DND-41 (cell line): ENCODE measurements around the gene MEN1.

ENCODE experiments used
- EZH2 ChIP-seq: IDR thresholded peaks from 3 replicates; pipeline ENCODE4 v1.6.1; 2012; ENCODE audit warnings: borderline replicate concordance, low read depth, mild to moderate bottlenecking, moderate library complexity, low read length, inconsistent platforms; ENCODE audit not compliant: severe bottlenecking
- TF ChIP-seq, protein P1 (sequence below): IDR thresholded peaks from 2 replicates; pipeline ENCODE4 v1.5.1; 2012; ENCODE audit warnings: borderline replicate concordance, low read length, moderate library complexity, mild to moderate bottlenecking; ENCODE audit not compliant: poor library complexity, severe bottlenecking; ENCODE audit errors: extremely low read depth

DNA sequence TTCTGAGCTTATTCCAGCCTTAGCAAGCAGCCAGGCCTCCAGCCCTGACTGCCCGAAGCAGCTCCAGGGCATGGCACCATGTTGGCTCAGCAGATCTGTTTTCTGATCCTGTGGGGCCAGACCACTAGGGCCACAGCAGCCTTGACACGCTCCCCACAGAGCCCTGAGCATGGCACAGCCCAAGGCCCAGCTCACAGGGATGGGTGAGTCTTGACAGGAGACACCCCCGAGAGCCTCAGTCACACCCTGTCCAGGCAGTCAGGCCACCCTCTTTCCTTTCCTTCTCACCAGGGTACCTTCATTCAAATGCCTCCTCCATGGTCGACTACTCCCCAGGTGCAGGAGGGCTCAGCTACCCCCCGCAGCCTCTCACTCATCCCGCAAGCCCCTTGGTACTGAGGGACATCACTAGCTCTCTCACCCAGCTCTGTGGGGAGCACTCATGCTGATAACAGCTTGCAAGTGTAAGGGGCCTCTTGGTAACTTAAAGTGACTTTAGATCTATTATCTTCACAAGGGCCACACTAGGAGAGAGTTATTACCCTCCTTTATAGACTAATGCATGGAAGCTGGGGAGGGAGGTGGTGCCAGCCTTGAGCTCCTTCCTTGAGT, 38.0 kb upstream of the MEN1 start:
- no peak for TF ChIP-seq EZH2
- TF ChIP-seq, protein P1, sequence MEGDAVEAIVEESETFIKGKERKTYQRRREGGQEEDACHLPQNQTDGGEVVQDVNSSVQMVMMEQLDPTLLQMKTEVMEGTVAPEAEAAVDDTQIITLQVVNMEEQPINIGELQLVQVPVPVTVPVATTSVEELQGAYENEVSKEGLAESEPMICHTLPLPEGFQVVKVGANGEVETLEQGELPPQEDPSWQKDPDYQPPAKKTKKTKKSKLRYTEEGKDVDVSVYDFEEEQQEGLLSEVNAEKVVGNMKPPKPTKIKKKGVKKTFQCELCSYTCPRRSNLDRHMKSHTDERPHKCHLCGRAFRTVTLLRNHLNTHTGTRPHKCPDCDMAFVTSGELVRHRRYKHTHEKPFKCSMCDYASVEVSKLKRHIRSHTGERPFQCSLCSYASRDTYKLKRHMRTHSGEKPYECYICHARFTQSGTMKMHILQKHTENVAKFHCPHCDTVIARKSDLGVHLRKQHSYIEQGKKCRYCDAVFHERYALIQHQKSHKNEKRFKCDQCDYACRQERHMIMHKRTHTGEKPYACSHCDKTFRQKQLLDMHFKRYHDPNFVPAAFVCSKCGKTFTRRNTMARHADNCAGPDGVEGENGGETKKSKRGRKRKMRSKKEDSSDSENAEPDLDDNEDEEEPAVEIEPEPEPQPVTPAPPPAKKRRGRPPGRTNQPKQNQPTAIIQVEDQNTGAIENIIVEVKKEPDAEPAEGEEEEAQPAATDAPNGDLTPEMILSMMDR, result no peak
